G401.6 (cell line): ENCODE data around the gene LRBA.

Experiments used
- FAIRE-seq: peaks from 2 replicates; lab custom pipeline; 2012; peaks lifted over from hg19 to GRCh38; lab: Jason Lieb, UNC

The LRBA gene

DNA sequence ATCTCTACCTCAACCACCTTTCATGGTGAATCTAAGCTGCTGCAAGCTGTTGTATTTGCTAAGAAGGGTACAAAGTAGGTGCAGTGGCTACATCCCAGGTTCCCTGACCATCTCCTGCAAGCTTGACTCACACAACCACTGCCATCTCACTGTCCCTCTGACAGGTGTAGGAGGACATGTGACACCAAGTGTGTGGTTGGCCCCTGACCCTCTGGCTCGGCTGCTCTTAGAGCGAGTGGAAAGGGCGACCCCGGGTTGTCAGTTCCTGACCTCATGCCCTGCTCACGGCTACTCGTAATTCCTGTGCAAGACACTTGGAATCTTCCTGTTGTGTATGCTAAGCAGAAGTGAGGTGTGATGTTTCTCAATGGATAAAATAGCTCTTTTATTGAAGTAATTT lies 752.5 kb downstream of the LRBA start:
- no peak for FAIRE-seq

GRCh38 chr4:150261571-150261970 lies 753.5 kb downstream of the LRBA start:
- FAIRE-seq: no peak

- FAIRE-seq: no peak
Measured at GRCh38 chr4:150259861-150260567, 755.1 kb downstream of the LRBA start.

DNA sequence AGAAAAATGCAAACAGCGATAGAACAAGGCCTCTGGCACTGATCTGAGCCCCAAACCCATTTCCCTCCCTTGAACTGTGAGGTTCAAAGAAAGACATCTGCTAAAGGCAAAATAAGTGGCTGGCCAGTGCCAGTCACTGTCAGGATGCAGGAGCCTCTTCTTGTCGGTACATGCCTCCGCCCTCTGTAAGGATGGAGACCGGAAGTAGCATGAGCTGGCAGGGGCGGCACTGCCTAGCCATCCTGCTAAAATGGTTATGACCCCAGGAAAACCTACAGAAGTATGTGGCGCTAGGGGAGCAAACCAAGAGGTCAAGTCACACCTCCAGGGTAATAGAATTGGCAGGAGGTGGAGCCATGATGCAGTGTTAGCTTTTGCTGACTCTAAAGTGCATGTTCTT lies 756.5 kb downstream of the LRBA start:
- FAIRE-seq: no peak

GRCh38 chr4:150256841-150257730 lies 758.0 kb downstream of the LRBA start:
- FAIRE-seq: no peak

GRCh38 chr4:150256225-150256620 lies 758.9 kb downstream of the LRBA start:
- FAIRE-seq: no peak

GRCh38 chr4:150255610-150256224 lies 759.4 kb downstream of the LRBA start:
- no peak for FAIRE-seq

GRCh38 chr4:150253965-150254630 lies 761.0 kb downstream of the LRBA start:
- no peak for FAIRE-seq

DNA sequence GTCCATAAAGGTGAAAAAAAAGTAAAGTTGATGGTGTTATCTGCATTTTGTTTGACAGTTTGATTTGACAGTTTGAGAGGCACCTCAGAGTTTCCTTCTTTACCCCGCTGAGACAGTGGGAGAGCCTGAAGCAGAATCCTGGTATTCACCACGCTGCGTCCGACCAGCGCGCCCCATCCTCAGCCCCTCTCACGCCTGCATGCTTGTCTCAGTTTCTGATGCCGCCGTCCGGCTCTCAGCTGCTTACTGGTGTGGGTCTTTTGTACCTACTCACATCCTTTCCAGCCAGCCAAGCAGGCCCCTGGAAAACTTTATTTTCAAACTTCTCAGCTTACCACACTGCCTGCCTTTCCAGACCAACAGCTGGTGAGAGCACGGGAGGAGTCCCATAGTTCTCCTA lies 761.7 kb downstream of the LRBA start:
- no peak for FAIRE-seq

- no peak for FAIRE-seq
Measured at GRCh38 chr4:150252741-150253140, 762.3 kb downstream of the LRBA start.

DNA sequence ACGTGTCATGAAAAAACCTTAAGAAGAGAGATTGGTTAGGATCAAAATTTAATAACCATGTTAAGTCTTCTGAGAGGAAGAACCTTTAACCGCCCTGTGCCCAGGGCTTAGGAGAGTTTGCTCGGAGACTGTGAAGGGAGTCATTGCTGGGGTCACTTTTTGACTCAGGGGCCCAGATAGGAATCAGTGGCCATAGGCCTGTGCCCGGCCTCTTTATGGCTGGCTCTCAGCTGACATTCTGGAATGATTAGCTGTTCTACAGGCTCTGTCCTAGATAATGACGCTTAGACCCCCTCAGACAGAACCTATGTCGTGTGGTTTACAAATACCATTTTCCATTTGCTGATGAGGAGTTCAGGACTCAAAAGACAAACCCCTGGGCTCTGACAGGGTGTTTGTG lies 762.8 kb downstream of the LRBA start:
- FAIRE-seq: no peak

GRCh38 chr4:150251752-150252190 lies 763.3 kb downstream of the LRBA start:
- peak; percentile 85 for FAIRE-seq

DNA sequence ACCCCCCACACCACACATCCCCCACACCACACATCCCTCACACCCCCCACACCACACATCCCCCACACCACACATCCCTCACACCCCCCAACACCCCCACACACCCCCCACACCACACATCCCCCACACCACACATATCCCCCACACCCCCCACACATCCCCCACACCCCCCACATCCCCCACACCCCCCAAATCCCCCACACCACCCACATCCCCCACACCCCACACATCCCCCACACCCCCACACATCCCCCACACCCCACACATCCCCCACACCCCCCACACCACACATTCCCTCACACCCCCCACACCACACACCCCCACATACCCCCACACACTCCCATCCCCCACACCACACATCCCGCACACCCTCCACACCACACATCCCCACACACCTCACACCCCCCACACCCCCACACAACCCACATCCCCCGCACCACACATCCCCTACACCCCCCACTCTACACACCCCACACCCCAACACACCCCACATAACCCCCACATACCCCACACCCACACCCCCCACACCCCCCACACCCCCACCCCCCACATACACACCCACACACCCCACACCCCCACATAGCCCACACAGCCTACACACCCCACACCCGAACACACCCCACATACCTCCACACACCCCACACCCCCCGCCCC lies 764.0 kb downstream of the LRBA start:
- FAIRE-seq: no peak

GRCh38 chr4:150250293-150250997 lies 764.6 kb downstream of the LRBA start:
- FAIRE-seq: no peak

GRCh38 chr4:150248181-150248580 lies 766.9 kb downstream of the LRBA start:
- no peak for FAIRE-seq

DNA sequence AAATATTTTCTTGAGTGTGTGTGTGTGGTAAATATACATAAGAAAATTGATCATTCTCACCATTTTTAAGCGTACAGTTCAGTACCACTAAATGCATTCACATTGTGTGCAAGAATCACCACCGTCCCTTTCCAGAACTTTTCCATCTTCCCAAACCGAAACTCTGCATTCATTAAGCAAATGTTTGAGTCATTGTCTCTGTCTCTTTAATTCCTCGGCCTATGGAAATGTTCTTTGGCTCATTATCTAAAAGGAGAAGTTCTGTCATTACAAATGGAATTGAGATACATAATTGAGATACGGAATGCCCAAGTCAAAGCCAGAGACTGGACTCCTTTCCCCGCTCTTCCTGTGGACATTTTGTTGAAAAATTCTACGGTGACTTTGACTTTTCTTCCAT lies 767.9 kb downstream of the LRBA start:
- no peak for FAIRE-seq

- no peak for FAIRE-seq
Measured at GRCh38 chr4:150244600-150244999, 770.5 kb downstream of the LRBA start.

DNA sequence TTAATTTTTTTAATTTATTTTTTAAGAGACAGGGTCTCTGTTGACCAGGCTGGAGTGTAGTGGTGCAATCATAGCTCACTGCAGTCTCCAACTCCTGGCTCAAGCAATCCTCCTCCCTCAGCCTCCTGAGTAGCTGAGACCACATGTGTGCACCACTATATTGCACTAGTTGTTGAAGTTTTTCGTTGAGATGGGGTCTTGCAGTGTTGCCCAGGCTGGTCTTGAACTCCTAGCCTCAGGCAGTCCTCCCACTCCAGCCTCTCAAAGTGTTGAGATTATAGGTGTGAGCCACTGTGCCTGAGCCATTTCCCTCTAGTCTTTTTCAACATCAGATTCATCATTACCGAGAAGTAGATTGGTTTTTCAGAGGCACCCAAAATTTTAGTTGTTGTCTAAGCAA lies 771.2 kb downstream of the LRBA start:
- FAIRE-seq: no peak

- FAIRE-seq: peak; percentile 63
Measured at GRCh38 chr4:150242820-150243458, 772.1 kb downstream of the LRBA start.

GRCh38 chr4:150240011-150240410 lies 775.1 kb downstream of the LRBA start:
- no peak for FAIRE-seq

GRCh38 chr4:150238591-150238990 lies 776.5 kb downstream of the LRBA start:
- FAIRE-seq: no peak
